Measurements from ENCODE around the gene TRIM47. TPM values are rescaled to one million over a fixed set of nuclear protein-coding genes. Genes with fewer than 3 reads are reported as not detected.

TRIM47 gene
- total and polyA plus RNA-seq, 2 of the 13 experiments (the other 11 are each of a cell fraction or from before 2014, with no cell fraction given): 33.5 to 82.0 TPM

DNA sequence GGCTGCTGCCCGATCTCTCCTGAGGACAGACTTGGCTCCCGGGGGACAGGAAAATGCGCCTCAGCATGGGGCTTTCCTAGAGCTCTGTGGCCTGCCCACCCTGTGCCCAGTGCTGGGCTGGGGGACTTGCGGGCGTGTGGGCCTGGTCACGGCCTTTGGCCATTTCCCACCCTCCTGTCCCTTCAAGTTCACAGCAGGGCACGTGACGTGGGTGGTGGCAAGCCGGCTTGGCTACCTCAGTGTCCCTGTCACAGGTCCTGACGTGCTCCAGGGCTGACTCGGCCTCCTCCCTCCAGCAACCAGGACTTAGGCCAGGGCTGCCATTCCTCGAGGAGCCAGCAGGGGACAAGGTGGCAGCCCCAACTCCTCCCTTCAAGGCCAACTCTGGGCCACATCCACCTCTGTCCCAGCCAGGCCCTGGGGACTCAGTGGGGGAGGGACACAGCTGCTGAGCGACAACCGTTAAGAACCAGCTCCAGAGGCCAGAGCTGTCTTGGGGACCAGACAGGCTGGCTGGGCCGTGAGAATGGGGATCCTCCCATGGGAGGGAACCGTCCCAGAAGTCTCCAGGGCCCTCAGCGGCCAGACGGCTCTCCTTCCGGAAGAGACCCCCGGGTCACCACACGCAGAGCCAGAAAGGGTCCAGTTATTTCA is 33.2 kb downstream of the TRIM47 start (continued):
- TF ChIP-seq, protein P1, sequence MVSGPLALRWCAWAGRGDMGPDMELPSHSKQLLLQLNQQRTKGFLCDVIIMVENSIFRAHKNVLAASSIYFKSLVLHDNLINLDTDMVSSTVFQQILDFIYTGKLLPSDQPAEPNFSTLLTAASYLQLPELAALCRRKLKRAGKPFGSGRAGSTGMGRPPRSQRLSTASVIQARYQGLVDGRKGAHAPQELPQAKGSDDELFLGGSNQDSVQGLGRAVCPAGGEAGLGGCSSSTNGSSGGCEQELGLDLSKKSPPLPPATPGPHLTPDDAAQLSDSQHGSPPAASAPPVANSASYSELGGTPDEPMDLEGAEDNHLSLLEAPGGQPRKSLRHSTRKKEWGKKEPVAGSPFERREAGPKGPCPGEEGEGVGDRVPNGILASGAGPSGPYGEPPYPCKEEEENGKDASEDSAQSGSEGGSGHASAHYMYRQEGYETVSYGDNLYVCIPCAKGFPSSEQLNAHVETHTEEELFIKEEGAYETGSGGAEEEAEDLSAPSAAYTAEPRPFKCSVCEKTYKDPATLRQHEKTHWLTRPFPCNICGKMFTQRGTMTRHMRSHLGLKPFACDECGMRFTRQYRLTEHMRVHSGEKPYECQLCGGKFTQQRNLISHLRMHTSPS (CRISPR knock-in tag; IDR thresholded peaks at IDR 0.05; ENCODE audit: low read depth): peak; percentile 82; the same call in 1 of the 2 replicates
- TF ChIP-seq SP2 (CRISPR knock-in tag; IDR thresholded peaks at IDR 0.05) (no peak; the same call in 1 of the 2 replicates), ZNF292 (CRISPR knock-in tag; IDR thresholded peaks at IDR 0.05; ENCODE audit: borderline replicate concordance, low read depth) (peak; percentile 76; the same call in 1 of the 2 replicates), ZNF441 (CRISPR knock-in tag; IDR thresholded peaks at IDR 0.05; ENCODE audit: borderline replicate concordance) (peak; percentile 44; the same call in 1 of the 2 replicates), EEA1 (CRISPR knock-in tag; IDR thresholded peaks at IDR 0.05; ENCODE audit: borderline replicate concordance) (0 out of 2 replicates have a peak, but pooled peaks have one; percentile 49), ZNF629 (CRISPR knock-in tag; conservative IDR thresholded peaks at IDR 0.05) (no peak), MEIS2 (CRISPR knock-in tag; IDR thresholded peaks at IDR 0.05) (0 out of 2 replicates have a peak, but pooled peaks have one; percentile 41), ZNF556 (CRISPR knock-in tag; IDR thresholded peaks at IDR 0.05; ENCODE audit: borderline replicate concordance) (no peak; the same call in 1 of the 2 replicates), SRSF1 (optimal IDR thresholded peaks at IDR 0.05; ENCODE audit: low read depth, low read length) (peak; percentile 31), ZNF326 (CRISPR knock-in tag; IDR thresholded peaks at IDR 0.05; ENCODE audit: borderline replicate concordance) (no peak), ZFYVE20 (CRISPR knock-in tag; IDR thresholded peaks at IDR 0.05; ENCODE audit: borderline replicate concordance, low read depth) (no peak), MBD4 (IDR thresholded peaks at IDR 0.05; ENCODE audit: borderline replicate concordance, low read length) (no peak), GTF3A (CRISPR knock-in tag; conservative IDR thresholded peaks at IDR 0.05) (peak; percentile 15; the same call in 1 of the 2 replicates), MTF1 (CRISPR knock-in tag; IDR thresholded peaks at IDR 0.05) (no peak), MAF1 (CRISPR knock-in tag; IDR thresholded peaks at IDR 0.05; ENCODE audit: borderline replicate concordance) (no peak)
- TF ChIP-seq, protein P2, sequence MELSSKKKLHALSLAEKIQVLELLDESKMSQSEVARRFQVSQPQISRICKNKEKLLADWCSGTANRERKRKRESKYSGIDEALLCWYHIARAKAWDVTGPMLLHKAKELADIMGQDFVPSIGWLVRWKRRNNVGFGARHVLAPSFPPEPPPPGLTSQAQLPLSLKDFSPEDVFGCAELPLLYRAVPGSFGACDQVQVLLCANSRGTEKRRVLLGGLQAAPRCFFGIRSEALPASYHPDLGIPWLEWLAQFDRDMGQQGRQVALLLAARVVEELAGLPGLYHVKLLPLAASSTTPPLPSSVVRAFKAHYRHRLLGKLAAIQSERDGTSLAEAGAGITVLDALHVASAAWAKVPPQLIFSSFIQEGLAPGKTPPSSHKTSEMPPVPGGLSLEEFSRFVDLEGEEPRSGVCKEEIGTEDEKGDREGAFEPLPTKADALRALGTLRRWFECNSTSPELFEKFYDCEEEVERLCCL (CRISPR knock-in tag; IDR thresholded peaks at IDR 0.05; ENCODE audit: borderline replicate concordance): peak; percentile 96; the same call in 1 of the 2 replicates
- TF ChIP-seq, protein P3, sequence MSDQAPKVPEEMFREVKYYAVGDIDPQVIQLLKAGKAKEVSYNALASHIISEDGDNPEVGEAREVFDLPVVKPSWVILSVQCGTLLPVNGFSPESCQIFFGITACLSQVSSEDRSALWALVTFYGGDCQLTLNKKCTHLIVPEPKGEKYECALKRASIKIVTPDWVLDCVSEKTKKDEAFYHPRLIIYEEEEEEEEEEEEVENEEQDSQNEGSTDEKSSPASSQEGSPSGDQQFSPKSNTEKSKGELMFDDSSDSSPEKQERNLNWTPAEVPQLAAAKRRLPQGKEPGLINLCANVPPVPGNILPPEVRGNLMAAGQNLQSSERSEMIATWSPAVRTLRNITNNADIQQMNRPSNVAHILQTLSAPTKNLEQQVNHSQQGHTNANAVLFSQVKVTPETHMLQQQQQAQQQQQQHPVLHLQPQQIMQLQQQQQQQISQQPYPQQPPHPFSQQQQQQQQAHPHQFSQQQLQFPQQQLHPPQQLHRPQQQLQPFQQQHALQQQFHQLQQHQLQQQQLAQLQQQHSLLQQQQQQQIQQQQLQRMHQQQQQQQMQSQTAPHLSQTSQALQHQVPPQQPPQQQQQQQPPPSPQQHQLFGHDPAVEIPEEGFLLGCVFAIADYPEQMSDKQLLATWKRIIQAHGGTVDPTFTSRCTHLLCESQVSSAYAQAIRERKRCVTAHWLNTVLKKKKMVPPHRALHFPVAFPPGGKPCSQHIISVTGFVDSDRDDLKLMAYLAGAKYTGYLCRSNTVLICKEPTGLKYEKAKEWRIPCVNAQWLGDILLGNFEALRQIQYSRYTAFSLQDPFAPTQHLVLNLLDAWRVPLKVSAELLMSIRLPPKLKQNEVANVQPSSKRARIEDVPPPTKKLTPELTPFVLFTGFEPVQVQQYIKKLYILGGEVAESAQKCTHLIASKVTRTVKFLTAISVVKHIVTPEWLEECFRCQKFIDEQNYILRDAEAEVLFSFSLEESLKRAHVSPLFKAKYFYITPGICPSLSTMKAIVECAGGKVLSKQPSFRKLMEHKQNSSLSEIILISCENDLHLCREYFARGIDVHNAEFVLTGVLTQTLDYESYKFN (CRISPR knock-in tag; conservative IDR thresholded peaks at IDR 0.05): 0 out of 2 replicates have a peak, but pooled peaks have one; percentile 22
- TF ChIP-seq, protein P4, sequence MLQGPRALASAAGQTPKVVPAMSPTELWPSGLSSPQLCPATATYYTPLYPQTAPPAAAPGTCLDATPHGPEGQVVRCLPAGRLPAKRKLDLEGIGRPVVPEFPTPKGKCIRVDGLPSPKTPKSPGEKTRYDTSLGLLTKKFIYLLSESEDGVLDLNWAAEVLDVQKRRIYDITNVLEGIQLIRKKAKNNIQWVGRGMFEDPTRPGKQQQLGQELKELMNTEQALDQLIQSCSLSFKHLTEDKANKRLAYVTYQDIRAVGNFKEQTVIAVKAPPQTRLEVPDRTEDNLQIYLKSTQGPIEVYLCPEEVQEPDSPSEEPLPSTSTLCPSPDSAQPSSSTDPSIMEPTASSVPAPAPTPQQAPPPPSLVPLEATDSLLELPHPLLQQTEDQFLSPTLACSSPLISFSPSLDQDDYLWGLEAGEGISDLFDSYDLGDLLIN (CRISPR knock-in tag; IDR thresholded peaks at IDR 0.05; ENCODE audit: borderline replicate concordance): no peak

Measured in HepG2 (cell line).